Measurements from ENCODE around the gene OR4Q3. TPM values are rescaled to one million over a fixed set of nuclear protein-coding genes. Genes with fewer than 3 reads are reported as not detected.

The OR4Q3 gene
- total and polyA plus RNA-seq, 2 experiments from 2014 or later, result not detected

GRCh38 chr14:19729359-19729758 is 14.0 kb upstream of the OR4Q3 start:
- Histone ChIP-seq H3K9me2 (ENCODE audit: insufficient read depth) (no peaks in the 10 kb centered on the region), H3K4me1 (ENCODE audit: insufficient read depth) (no peaks in the 10 kb centered on the region), H3K27me3 (ENCODE audit: insufficient read depth) (no peaks in the 10 kb centered on the region), H3K4me3 (no peak overlapping the region), H2AFZ (no peak overlapping the region), H3K36me3 (ENCODE audit: insufficient read depth) (peaks cover 50% of the 10 kb centered on the region), H4K20me1 (replicated peaks; ENCODE audit: insufficient read depth) (no peaks in the 10 kb centered on the region), H3K4me2 (no peak overlapping the region), H3K79me2 (replicated peaks; ENCODE audit: insufficient read depth) (no peaks in the 10 kb centered on the region), H3K27ac (ENCODE audit: low read depth) (no peak overlapping the region), H3F3A (replicated peaks; ENCODE audit: low read depth) (no peaks in the 10 kb centered on the region)
- H3K4me3 Mint-ChIP-seq, result no peak overlapping the region
- peaks cover 35% of the 10 kb centered on the region for H3K36me3 Mint-ChIP-seq (ENCODE audit: low read depth)
- ATAC-seq (no peak), DNase-seq (ENCODE audit: low spot score) (no peak)
- no peaks in the 10 kb centered on the region for H3K4me1 Mint-ChIP-seq
- H3K27me3 Mint-ChIP-seq (ENCODE audit: insufficient read depth, low read depth, poor library complexity), result peaks cover 4% of the 10 kb centered on the region
- peaks cover 10% of the 10 kb centered on the region; the same call in 2 of the 3 replicates for H3K9me3 Mint-ChIP-seq
- no peak overlapping the region for H3K27ac Mint-ChIP-seq
- no peak for TF ChIP-seq EZH2phosphoT487 (IDR thresholded peaks at IDR 0.05; ENCODE audit: unreplicated experiment)
- no peak for TF ChIP-seq ETS1 (IDR thresholded peaks at IDR 0.05)
- no peak for TF ChIP-seq ZNF331 (CRISPR knock-in tag; IDR thresholded peaks at IDR 0.05; ENCODE audit: low read depth)
- TF ChIP-seq JUNB (IDR thresholded peaks at IDR 0.05; ENCODE audit: unreplicated experiment), result no peak
- TF ChIP-seq ZNF462 (CRISPR knock-in tag; IDR thresholded peaks at IDR 0.05), result no peak
- TF ChIP-seq NANOG (IDR thresholded peaks at IDR 0.05; ENCODE audit: borderline replicate concordance), result no peak
- TF ChIP-seq CREB1 (CRISPR knock-in tag; IDR thresholded peaks at IDR 0.05; ENCODE audit: low read depth), result no peak

Measured in GM23338 (cell line).